ENCODE measurements around the gene INTS3.

GRCh38 chr1:153752571-153753195, 24.8 kb downstream of the INTS3 start:
- TF ChIP-seq POLR2A (IDR thresholded peaks at IDR 0.05; ENCODE audit: low read length) (no peak), GATA1 (IDR thresholded peaks at IDR 0.05; ENCODE audit: low read depth, low read length) (no peak)
